Osteocyte (in vitro differentiated cells): ENCODE results near the gene ARHGDIB. TPM values are rescaled to one million over a fixed set of nuclear protein-coding genes. Genes with fewer than 3 reads are reported as not detected.

Experiments used
- DNase-seq: peaks from one replicate; pipeline ENCODE4 v3.0.0; 2021; ENCODE audit warnings: mixed read lengths; ENCODE audit not compliant: unreplicated experiment; ENCODE audit errors: extremely low spot score
- H3K27ac Mint-ChIP-seq: one replicate; pipeline ENCODE4 v1.8.0; 2021; ENCODE audit warnings: mild to moderate bottlenecking, mixed read lengths; ENCODE audit not compliant: unreplicated experiment
- H3K27me3 Mint-ChIP-seq: one replicate; pipeline ENCODE4 v1.8.0; 2021; ENCODE audit warnings: mixed read lengths; ENCODE audit not compliant: unreplicated experiment
- H3K36me3 Mint-ChIP-seq: one replicate; pipeline ENCODE4 v1.8.0; 2021; ENCODE audit warnings: mixed read lengths; ENCODE audit not compliant: unreplicated experiment
- H3K4me1 Mint-ChIP-seq: one replicate; pipeline ENCODE4 v1.8.0; 2021; ENCODE audit warnings: mixed read lengths; ENCODE audit not compliant: unreplicated experiment
- H3K4me3 Mint-ChIP-seq: one replicate; pipeline ENCODE4 v1.8.0; 2021; ENCODE audit warnings: mild to moderate bottlenecking, moderate library complexity, mixed read lengths; ENCODE audit not compliant: unreplicated experiment
- H3K9me3 Mint-ChIP-seq: one replicate; pipeline ENCODE4 v1.8.0; 2021; ENCODE audit warnings: mixed read lengths; ENCODE audit not compliant: unreplicated experiment
- total RNA-seq: library from RNA; stranded (reverse); gene quantifications from 2 replicates; pipeline ENCODE4 v1.2.1, GENCODE V29; 2021
- TF ChIP-seq, protein P1 (sequence below): fragments of 200-600 bp; sonication (generic); IDR thresholded peaks from 2 replicates; pipeline ENCODE4 v1.5.0; 2021; ENCODE audit warnings: antibody characterized with exemption, mild to moderate bottlenecking, moderate library complexity

ARHGDIB gene
- total RNA-seq, 1 donor from 2014 or later: 14.4 TPM

- no peaks in the 10 kb centered on the region for H3K9me3 Mint-ChIP-seq
- no peak overlapping the region for H3K4me3 Mint-ChIP-seq
- H3K4me1 Mint-ChIP-seq: peaks cover 37% of the 10 kb centered on the region
- no peaks in the 10 kb centered on the region for H3K36me3 Mint-ChIP-seq
- H3K27me3 Mint-ChIP-seq: no peaks in the 10 kb centered on the region
- TF ChIP-seq, protein P1, sequence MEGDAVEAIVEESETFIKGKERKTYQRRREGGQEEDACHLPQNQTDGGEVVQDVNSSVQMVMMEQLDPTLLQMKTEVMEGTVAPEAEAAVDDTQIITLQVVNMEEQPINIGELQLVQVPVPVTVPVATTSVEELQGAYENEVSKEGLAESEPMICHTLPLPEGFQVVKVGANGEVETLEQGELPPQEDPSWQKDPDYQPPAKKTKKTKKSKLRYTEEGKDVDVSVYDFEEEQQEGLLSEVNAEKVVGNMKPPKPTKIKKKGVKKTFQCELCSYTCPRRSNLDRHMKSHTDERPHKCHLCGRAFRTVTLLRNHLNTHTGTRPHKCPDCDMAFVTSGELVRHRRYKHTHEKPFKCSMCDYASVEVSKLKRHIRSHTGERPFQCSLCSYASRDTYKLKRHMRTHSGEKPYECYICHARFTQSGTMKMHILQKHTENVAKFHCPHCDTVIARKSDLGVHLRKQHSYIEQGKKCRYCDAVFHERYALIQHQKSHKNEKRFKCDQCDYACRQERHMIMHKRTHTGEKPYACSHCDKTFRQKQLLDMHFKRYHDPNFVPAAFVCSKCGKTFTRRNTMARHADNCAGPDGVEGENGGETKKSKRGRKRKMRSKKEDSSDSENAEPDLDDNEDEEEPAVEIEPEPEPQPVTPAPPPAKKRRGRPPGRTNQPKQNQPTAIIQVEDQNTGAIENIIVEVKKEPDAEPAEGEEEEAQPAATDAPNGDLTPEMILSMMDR: no peak
- no peak for DNase-seq
- H3K27ac Mint-ChIP-seq: no peak overlapping the region
Observed at GRCh38 chr12:14911131-14911530, 50.3 kb downstream of the ARHGDIB start.

- Mint-ChIP-seq H3K4me3 (no peak overlapping the region), H3K36me3 (no peaks in the 10 kb centered on the region), H3K4me1 (peaks cover 31% of the 10 kb centered on the region), H3K9me3 (peaks cover 3% of the 10 kb centered on the region), H3K27me3 (no peaks in the 10 kb centered on the region), H3K27ac (no peak overlapping the region)
- DNase-seq: no peak
- TF ChIP-seq, protein P1: no peak
Observed at GRCh38 chr12:14910090-14910915, 51.1 kb downstream of the ARHGDIB start.

DNA sequence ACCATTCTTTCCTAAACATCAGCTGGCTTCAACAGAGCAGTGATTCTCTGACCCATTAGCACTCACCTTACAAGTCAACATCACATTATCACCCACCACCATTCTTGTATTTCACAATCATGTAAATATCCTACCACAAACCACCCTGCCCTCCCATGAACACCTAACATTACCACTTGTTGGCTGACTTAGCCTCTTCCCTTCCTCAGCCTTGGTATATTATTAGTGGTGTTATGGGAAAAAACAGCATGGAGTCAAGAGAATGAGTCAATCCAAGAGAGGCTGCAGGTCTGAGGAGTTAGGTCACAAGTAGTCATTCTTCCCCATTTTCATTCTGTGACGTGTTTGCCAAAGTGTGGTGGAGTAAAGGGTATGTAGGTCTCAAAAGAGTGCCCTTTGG, 53.4 kb downstream of the ARHGDIB start:
- TF ChIP-seq, protein P1: no peak
- H3K27me3 Mint-ChIP-seq: no peaks in the 10 kb centered on the region
- peaks cover 3% of the 10 kb centered on the region for H3K9me3 Mint-ChIP-seq
- DNase-seq: no peak
- H3K36me3 Mint-ChIP-seq: no peaks in the 10 kb centered on the region
- no peak overlapping the region for H3K27ac Mint-ChIP-seq
- H3K4me3 Mint-ChIP-seq: no peak overlapping the region
- H3K4me1 Mint-ChIP-seq: peaks cover 23% of the 10 kb centered on the region

DNA sequence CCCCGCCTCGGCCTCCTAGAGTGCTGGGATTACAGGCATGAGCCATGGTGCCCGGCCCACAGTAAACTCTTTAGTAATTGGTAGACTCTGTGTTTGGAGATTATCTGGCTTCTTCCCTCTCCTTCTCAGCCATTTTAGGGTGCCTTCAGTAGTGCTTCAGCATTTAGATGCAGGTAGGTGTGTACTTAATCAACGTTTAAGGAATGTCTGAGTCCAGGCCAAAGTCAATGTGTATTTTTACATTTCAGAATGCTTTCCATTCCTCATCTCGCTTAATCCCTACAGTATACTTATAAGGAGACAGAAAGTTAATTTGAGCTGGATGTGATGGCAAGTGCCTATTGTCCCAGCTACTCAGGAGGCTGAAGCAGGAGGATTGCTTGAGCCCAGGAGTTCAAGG, 55.3 kb downstream of the ARHGDIB start:
- Mint-ChIP-seq H3K4me1 (peaks cover 27% of the 10 kb centered on the region), H3K27ac (no peak overlapping the region), H3K9me3 (peaks cover 3% of the 10 kb centered on the region), H3K36me3 (no peaks in the 10 kb centered on the region), H3K27me3 (no peaks in the 10 kb centered on the region), H3K4me3 (no peak overlapping the region)
- TF ChIP-seq, protein P1: no peak
- DNase-seq: no peak

DNA sequence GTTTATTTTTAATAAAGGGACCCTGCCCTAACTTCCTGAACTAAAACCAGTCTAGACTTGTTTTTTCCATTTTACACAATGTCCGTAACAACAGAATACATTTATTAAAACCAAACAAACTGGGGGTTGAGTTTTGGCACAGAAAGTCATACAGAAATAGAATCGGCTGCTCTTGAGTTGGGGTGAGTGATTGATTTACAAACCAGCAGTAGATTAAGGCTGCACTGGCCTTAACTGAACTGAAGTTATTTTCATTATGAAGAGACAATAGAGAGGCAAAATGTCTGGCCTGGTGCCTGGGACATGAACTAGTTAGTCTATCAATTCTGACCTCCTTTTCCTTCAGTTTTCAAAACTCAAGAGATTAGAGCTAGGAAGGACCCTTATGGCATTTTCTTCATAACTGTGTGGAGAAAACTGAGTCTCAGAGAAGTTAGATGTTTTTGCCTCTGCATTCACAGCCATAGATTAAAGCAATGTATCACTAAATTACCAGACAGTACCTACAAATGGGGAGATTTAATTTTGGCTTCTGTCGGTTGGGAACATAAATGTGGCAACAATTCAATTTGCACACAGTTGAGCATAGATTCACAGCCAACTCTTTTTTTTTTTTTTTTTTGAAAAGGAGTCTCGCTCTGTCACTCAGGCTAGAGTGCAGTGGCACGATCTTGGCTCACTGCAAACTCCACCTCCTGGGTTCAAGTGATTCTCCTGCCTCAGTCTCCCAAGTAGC, 56.0 kb downstream of the ARHGDIB start:
- Mint-ChIP-seq H3K9me3 (peaks cover 3% of the 10 kb centered on the region), H3K27ac (peak overlapping the region; percentile 56), H3K36me3 (no peaks in the 10 kb centered on the region), H3K4me3 (no peak overlapping the region), H3K27me3 (no peaks in the 10 kb centered on the region), H3K4me1 (peaks cover 27% of the 10 kb centered on the region)
- TF ChIP-seq, protein P1: no peak
- DNase-seq: no peak
